Measurements from ENCODE around the gene PPP1R8. TPM values are rescaled to one million over a fixed set of nuclear protein-coding genes. Genes with fewer than 3 reads are reported as not detected.
"Not testable (repeated sequence)": the region's sequence is repeated elsewhere in the genome, so short reads cannot be mapped to it uniquely, and the experiment has no call there.

PPP1R8 gene
- total and polyA plus RNA-seq, 10 donors, result 22.5 to 39.1 (median 29.6) TPM

DNA sequence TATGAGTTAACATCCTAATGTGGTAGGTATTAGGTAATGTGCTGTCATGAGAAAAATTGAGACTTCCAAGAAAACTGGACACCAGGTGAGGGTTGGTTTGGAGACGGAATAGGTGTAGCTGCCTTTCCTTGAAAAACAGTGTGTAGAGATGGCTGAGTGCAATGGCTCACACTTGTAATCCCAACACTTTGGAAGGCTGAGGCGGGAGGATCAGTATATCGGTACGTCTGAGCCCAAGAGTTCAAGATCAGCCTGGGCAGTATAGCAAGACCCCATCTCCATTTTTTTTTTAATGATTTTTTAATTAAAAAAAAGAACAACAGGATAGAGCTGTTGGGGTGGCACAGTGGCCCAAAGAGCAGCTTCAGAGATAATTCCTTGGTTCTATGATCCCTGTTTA lies 6.8 kb upstream of the PPP1R8 start:
- peaks cover 0 to 78% (median 42%) of the 10 kb centered on the region in 6 donors for H3K36me3 ChIP-seq
- no peak overlapping the region for H3K4me3 ChIP-seq
- H3K27ac ChIP-seq, result no peak overlapping the region
- no peak for DNase-seq
- H3K9me3 ChIP-seq, result no peaks in the 10 kb centered on the region
- no peaks in the 10 kb centered on the region for H3K4me1 ChIP-seq
- no peaks in the 10 kb centered on the region for H3K27me3 ChIP-seq (replicated peaks in 1 of 7)
- WGBS, 5 donors, result 94 to 99% (median 97%) methylated on average over 4 of the region's 4 CpGs
- intact Hi-C loops (cut with DNase I; ENCODE audit: low total_unique reads), result no loop called here
- no peak for TF ChIP-seq CTCF (IDR thresholded peaks at IDR 0.05 in 8 of 11, conservative IDR thresholded peaks at IDR 0.05 in 3 of 11)
- no peak for TF ChIP-seq POLR2A (IDR thresholded peaks at IDR 0.05)
- TF ChIP-seq POLR2AphosphoS5 (IDR thresholded peaks at IDR 0.05), result no peak

GRCh38 chr1:27824411-27824810 lies 6.2 kb upstream of the PPP1R8 start:
- no peak for DNase-seq
- H3K4me3 ChIP-seq, result no peak overlapping the region
- no peaks in the 10 kb centered on the region for H3K27me3 ChIP-seq (replicated peaks in 1 of 7)
- peaks cover 0 to 1% (median 0%) of the 10 kb centered on the region in 6 donors for H3K4me1 ChIP-seq
- 90 to 98% (median 96%) methylated on average over 4 of the region's 4 CpGs for WGBS, 5 donors
- intact Hi-C loops (cut with DNase I; ENCODE audit: low total_unique reads), result no loop called here
- no peak for TF ChIP-seq POLR2AphosphoS5 (IDR thresholded peaks at IDR 0.05)
- no peak for TF ChIP-seq POLR2A (IDR thresholded peaks at IDR 0.05)
- no peak for TF ChIP-seq CTCF (IDR thresholded peaks at IDR 0.05 in 8 of 11, conservative IDR thresholded peaks at IDR 0.05 in 3 of 11)
- H3K9me3 ChIP-seq, result no peaks in the 10 kb centered on the region
- no peak overlapping the region for H3K27ac ChIP-seq
- peaks cover 0 to 72% (median 36%) of the 10 kb centered on the region in 6 donors for H3K36me3 ChIP-seq

GRCh38 chr1:27829339-27829960 lies 1.1 kb upstream of the PPP1R8 start:
- H3K4me3 ChIP-seq, result peak overlapping the region in 4 of 8 donors; percentile 80 to 92 (median 87)
- WGBS, 5 donors, result 75 to 87% (median 85%) methylated on average over 3 to 4 of the region's 4 CpGs
- peak overlapping the region in 6 of 8 donors; percentile 87 to 91 (median 89) for H3K27ac ChIP-seq
- H3K27me3 ChIP-seq (replicated peaks in 1 of 7); DNase-seq; H3K9me3 ChIP-seq; intact Hi-C loops (cut with DNase I; ENCODE audit: low total_unique reads): not testable (repeated sequence)
- peaks cover 0 to 42% (median 20%) of the 10 kb centered on the region in 6 donors for H3K36me3 ChIP-seq
- peaks cover 18 to 44% (median 28%) of the 10 kb centered on the region in 6 donors for H3K4me1 ChIP-seq

GRCh38 chr1:27831568-27832410 lies 1.2 kb downstream of the PPP1R8 start:
- Histone ChIP-seq H3K27me3 (replicated peaks in 1 of 7) (no peaks in the 10 kb centered on the region), H3K27ac (peak overlapping the region in 3 of 8 donors; percentile 87 to 89 (median 89)), H3K36me3 (peaks cover 0 to 51% (median 27%) of the 10 kb centered on the region in 6 donors), H3K4me3 (peak overlapping the region; percentile 52 to 99 (median 87)), H3K4me1 (peaks cover 18 to 64% (median 37%) of the 10 kb centered on the region in 6 donors), H3K9me3 (no peaks in the 10 kb centered on the region)
- 49 to 57% (median 54%) methylated on average over 10 of the region's 10 CpGs for WGBS, 5 donors
- no peak for TF ChIP-seq POLR2AphosphoS5 (IDR thresholded peaks at IDR 0.05)
- TF ChIP-seq CTCF (IDR thresholded peaks at IDR 0.05 in 8 of 11, conservative IDR thresholded peaks at IDR 0.05 in 3 of 11), result no peak
- no peak for TF ChIP-seq POLR2A (IDR thresholded peaks at IDR 0.05)
- intact Hi-C loops (cut with DNase I; ENCODE audit: low total_unique reads), result no loop called here
- DNase-seq, result no peak

All from spleen (tissue), 11 donors.